OCI-LY7 (cell line): ENCODE measurements around the gene CDK15. TPM values are rescaled to one million over a fixed set of nuclear protein-coding genes. Genes with fewer than 3 reads are reported as not detected.

Experiments used
- BruUV-seq: library from RNA; stranded (reverse); fragments of 400-500 nt; replicated peaks from 2 replicates; lab custom pipeline; 2021; lab: Mats Ljungman, UMichigan
- CTCF ChIA-PET: fragments of 300-600 bp; sonication (Branson Sonifier 250); formaldehyde crosslinking; loops from one replicate; lab custom pipeline; 2022; ENCODE audit warnings: antibody characterized with exemption; ENCODE audit not compliant: unreplicated experiment; lab: Charles Lee
- POLR2A ChIA-PET: fragments of 300-600 bp; sonication (Branson Sonifier 250); formaldehyde crosslinking; loops from one replicate; lab custom pipeline; 2022; ENCODE audit warnings: antibody characterized with exemption; lab: Charles Lee
- DNase-seq: peaks from one replicate; pipeline ENCODE4 v3.0.0-alpha.2; 2015; ENCODE audit warnings: low spot score
- H2AFZ ChIP-seq: fragments of 200-600 bp; sonication (generic), shearing (Covaris generic); 2 replicates; pipeline ENCODE4 v1.6.1; 2014; ENCODE audit warnings: mild to moderate bottlenecking, antibody characterized with exemption, low read length, moderate library complexity
- H3K27ac ChIP-seq: fragments of 200-600 bp; sonication (generic); 2 replicates; pipeline ENCODE4 v1.5.1; 2014; ENCODE audit warnings: mixed run types, low read depth, mild to moderate bottlenecking, moderate library complexity, low read length, inconsistent platforms; ENCODE audit not compliant: poor library complexity, severe bottlenecking
- H3K36me3 ChIP-seq: fragments of 200-600 bp; sonication (generic); 2 replicates; pipeline ENCODE4 v1.6.1; 2014; ENCODE audit warnings: mild to moderate bottlenecking, antibody characterized with exemption, low read length, moderate library complexity, mixed read lengths; ENCODE audit not compliant: insufficient read depth
- H3K4me1 ChIP-seq: fragments of 200-600 bp; sonication (generic); 2 replicates; pipeline ENCODE4 v1.5.1; 2014; ENCODE audit warnings: mild to moderate bottlenecking, low read length; ENCODE audit not compliant: insufficient read depth, poor library complexity, severe bottlenecking
- H3K4me2 ChIP-seq: fragments of 200-600 bp; sonication (generic); 2 replicates; pipeline ENCODE4 v1.6.1; 2014; ENCODE audit warnings: mild to moderate bottlenecking, low read length
- H3K4me3 ChIP-seq: fragments of 200-600 bp; sonication (generic); 2 replicates; pipeline ENCODE4 v1.5.1; 2014; ENCODE audit warnings: mild to moderate bottlenecking, low read depth, low read length; ENCODE audit not compliant: poor library complexity, severe bottlenecking
- H3K79me2 ChIP-seq: fragments of 200-600 bp; sonication (generic); 2 replicates; pipeline ENCODE4 v1.6.1; 2016; ENCODE audit warnings: low read depth, mild to moderate bottlenecking, low read length, moderate library complexity, mixed read lengths; ENCODE audit not compliant: insufficient read depth
- H3K9me2 ChIP-seq: fragments of 200-600 bp; sonication (generic); 2 replicates; pipeline ENCODE4 v1.6.1; 2016; ENCODE audit warnings: mild to moderate bottlenecking, low read length, mixed read lengths; ENCODE audit not compliant: insufficient read depth
- H3K9me3 ChIP-seq: fragments of 200-600 bp; sonication (generic); 2 replicates; pipeline ENCODE4 v1.6.1; 2014; ENCODE audit warnings: mild to moderate bottlenecking, mixed run types, low read length, mixed read lengths
- H4K20me1 ChIP-seq: fragments of 200-600 bp; sonication (generic); 2 replicates; pipeline ENCODE4 v1.6.1; 2014; ENCODE audit warnings: mild to moderate bottlenecking, antibody characterized with exemption, low read length, moderate library complexity, mixed read lengths; ENCODE audit not compliant: insufficient read depth
- EZH2phosphoT487 ChIP-seq: fragments of 200-600 bp; sonication (generic); IDR thresholded peaks from 2 replicates; pipeline ENCODE4 v1.6.1; 2018; ENCODE audit warnings: low read depth, borderline replicate concordance, mild to moderate bottlenecking, mixed run types, antibody characterized with exemption, low read length, moderate library complexity, mixed read lengths
- intact Hi-C: fragments of 100-400 bp; cut with micrococcal nuclease; formaldehyde crosslinking; loops from one replicate; pipeline ENCODE4 v1.10.0; 2022; ENCODE audit not compliant: unreplicated experiment
- total RNA-seq, 2 experiments: library from RNA; depleted of rRNA in 1 of 2; stranded (reverse); fragments of >200 nt in 1 of 2; shearing (Covaris generic) in 1 of 2; gene quantifications; 2 replicates each; pipeline ENCODE4 v1.2.3, GENCODE V29; 2014 to 2022
- TF ChIP-seq, protein P1 (sequence below): fragments of 200-600 bp; sonication (generic); conservative IDR thresholded peaks from 2 replicates; pipeline ENCODE4 v1.5.1; 2014; ENCODE audit warnings: mild to moderate bottlenecking, antibody characterized with exemption, low read length, moderate library complexity, mixed read lengths

Gene CDK15
- total RNA-seq, 2 experiments from 2014 or later = not detected

DNA sequence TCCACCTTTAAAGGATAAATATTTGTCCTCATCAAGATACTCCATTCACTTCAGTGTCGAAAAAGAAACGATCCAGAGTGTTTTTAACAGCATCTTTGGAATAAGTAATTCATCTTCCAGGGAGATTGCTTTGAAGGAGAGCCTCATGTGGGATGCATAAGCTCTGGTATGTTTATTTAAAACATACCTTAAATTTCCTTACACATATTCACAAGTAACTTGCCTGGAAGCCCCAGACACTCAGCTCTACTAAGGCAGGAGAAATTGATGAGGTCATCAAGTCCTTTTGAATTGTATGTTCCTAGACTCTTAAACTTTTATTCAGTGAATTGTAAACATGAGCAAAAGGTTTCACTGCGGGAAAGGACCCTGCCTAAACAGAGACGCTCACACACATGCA is 103.0 kb downstream of the CDK15 start:
- H3K27ac ChIP-seq = no peak overlapping the region
- H3K4me1 ChIP-seq = peaks cover 24% of the 10 kb centered on the region
- peak overlapping the region; percentile 46 for H3K4me3 ChIP-seq
- no peaks in the 10 kb centered on the region for H4K20me1 ChIP-seq
- no peaks in the 10 kb centered on the region for H3K9me2 ChIP-seq
- ChIA-PET CTCF (no interaction called here), POLR2A (interaction anchor here (0.6 to 1.8 kb wide), 6 partner anchors 9 to 1413 kb away, joined by 3 to 6 read pairs (median 4); no protein-coding TSS in a partner anchor)
- H2AFZ ChIP-seq = peak overlapping the region; percentile 76; the same call in 1 of the 2 replicates
- H3K4me2 ChIP-seq = peak overlapping the region; percentile 54
- TF ChIP-seq, protein P1, sequence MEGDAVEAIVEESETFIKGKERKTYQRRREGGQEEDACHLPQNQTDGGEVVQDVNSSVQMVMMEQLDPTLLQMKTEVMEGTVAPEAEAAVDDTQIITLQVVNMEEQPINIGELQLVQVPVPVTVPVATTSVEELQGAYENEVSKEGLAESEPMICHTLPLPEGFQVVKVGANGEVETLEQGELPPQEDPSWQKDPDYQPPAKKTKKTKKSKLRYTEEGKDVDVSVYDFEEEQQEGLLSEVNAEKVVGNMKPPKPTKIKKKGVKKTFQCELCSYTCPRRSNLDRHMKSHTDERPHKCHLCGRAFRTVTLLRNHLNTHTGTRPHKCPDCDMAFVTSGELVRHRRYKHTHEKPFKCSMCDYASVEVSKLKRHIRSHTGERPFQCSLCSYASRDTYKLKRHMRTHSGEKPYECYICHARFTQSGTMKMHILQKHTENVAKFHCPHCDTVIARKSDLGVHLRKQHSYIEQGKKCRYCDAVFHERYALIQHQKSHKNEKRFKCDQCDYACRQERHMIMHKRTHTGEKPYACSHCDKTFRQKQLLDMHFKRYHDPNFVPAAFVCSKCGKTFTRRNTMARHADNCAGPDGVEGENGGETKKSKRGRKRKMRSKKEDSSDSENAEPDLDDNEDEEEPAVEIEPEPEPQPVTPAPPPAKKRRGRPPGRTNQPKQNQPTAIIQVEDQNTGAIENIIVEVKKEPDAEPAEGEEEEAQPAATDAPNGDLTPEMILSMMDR = no peak
- no peak for TF ChIP-seq EZH2phosphoT487
- H3K79me2 ChIP-seq = no peaks in the 10 kb centered on the region
- H3K36me3 ChIP-seq = no peaks in the 10 kb centered on the region
- intact Hi-C loops = no loop called here
- DNase-seq = no peak
- BruUV-seq = no TSS peak
- H3K9me3 ChIP-seq = no peaks in the 10 kb centered on the region

DNA sequence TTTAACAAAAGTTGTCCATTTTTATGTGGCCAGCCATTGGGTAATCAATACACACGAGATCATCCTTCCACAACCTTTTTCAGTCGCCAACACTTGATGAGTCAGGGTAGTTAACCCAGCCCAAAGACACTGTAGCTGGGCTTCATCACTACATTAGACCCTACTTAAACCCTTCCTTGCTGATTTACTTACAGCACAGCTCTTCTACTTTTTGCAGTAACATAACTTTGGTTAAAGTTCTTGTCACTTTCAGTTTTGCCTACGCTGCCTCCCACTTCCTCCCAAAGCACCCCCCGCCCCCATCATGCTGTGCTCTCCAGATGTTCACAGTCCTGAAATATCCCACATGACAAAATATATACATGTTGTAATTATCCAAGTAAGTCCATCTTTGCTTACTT is 103.6 kb downstream of the CDK15 start:
- no peaks in the 10 kb centered on the region for H3K9me2 ChIP-seq
- H3K27ac ChIP-seq = peak overlapping the region; percentile 24
- no TSS peak for BruUV-seq
- POLR2A ChIA-PET = interaction anchor here (0.6 to 1.8 kb wide), 4 partner anchors 9 to 1413 kb away, joined by 4 to 6 read pairs (median 5); no protein-coding TSS in a partner anchor
- peaks cover 18% of the 10 kb centered on the region for H3K4me1 ChIP-seq
- H3K9me3 ChIP-seq = no peaks in the 10 kb centered on the region
- no peaks in the 10 kb centered on the region for H3K79me2 ChIP-seq
- DNase-seq = peak; percentile 34
- H3K4me2 ChIP-seq = peak overlapping the region; percentile 54
- no peaks in the 10 kb centered on the region for H3K36me3 ChIP-seq
- intact Hi-C loops = no loop called here
- H2AFZ ChIP-seq = peak overlapping the region; percentile 76
- TF ChIP-seq, protein P1 = no peak
- no peak for TF ChIP-seq EZH2phosphoT487
- H4K20me1 ChIP-seq = no peaks in the 10 kb centered on the region
- H3K4me3 ChIP-seq = peak overlapping the region; percentile 46
- CTCF ChIA-PET = no interaction called here

- Histone ChIP-seq H3K9me2 (no peaks in the 10 kb centered on the region), H4K20me1 (no peaks in the 10 kb centered on the region), H2AFZ (no peak overlapping the region), H3K4me2 (no peak overlapping the region), H3K79me2 (no peaks in the 10 kb centered on the region), H3K9me3 (no peaks in the 10 kb centered on the region), H3K4me1 (peaks cover 14% of the 10 kb centered on the region), H3K27ac (no peak overlapping the region), H3K36me3 (no peaks in the 10 kb centered on the region), H3K4me3 (no peak overlapping the region)
- intact Hi-C loops = no loop called here
- BruUV-seq = no TSS peak
- ChIA-PET POLR2A (no interaction called here), CTCF (no interaction called here)
- no peak for TF ChIP-seq EZH2phosphoT487
- TF ChIP-seq, protein P1 = no peak
- no peak for DNase-seq
Measured at GRCh38 chr2:201911372-201911771, 105.0 kb downstream of the CDK15 start.
